ENCODE results near the gene HIVEP3. TPM values are rescaled to one million over a fixed set of nuclear protein-coding genes. Genes with fewer than 3 reads are reported as not detected.

Gene HIVEP3
- total RNA-seq, 5 donors from 2014 or later (not counting 1 experiment from before 2014, with no cell fraction given): 7.0 to 15.3 (median 8.8) TPM

DNA sequence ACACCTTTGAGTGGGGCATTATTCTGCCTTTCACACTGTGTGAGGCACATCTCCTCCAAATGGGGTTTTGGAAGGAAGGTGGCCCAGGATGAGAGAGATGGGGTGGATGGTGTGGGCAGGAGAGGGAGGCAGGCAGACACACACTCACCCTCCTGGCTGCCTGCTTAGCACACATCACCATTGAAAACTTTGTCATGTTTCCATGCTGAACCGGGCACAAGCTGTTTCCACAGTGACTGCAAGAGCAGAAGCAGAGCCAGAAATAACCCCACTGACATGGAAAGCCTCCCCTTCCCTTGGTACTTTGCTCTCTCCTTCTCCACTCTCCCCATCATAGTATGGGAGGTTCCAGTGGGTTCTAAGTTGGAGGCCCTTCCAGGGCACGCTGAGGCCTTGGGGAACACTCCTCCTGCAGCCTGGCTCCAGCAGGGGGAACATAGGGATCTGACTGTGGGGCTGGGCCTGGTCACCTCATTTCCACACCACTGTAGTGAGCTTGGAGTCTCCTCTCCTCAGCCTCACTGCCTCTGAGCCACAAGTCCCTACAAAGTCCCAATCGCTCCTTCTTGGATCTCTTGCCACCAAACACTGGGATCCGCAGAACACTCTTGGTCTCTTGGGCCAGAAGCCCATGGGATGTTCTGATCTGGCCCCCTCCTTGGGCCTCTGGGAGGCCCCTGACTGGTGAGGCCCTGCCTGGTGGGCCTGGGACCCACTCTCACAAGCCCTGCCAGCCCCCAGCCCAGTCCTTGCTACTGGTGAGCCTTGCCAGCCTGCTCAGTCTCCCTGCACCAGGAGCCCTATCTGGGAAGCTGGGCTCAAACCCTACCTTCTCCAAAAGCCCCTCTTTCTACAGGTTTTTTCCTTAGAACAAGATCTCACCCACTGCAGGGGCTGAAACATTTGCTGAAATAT lies 271.2 kb downstream of the HIVEP3 start:
- peaks cover 17 to 30% (median 24%) of the 10 kb centered on the region in 3 donors for H3K4me1 Mint-ChIP-seq
- ChIA-PET CTCF (no interaction called here), POLR2A (no interaction called here)
- H3K4me1 ChIP-seq (ENCODE audit: control insufficient read depth in 1 of 2, extremely low read depth in 1 of 2, insufficient read depth in 2 of 2, low read length in 2 of 2): peaks cover 5 to 15% of the 10 kb centered on the region in 2 experiments
- no peaks in the 10 kb centered on the region for H3K27me3 ChIP-seq (replicated peaks in 1 of 2; ENCODE audit: control insufficient read depth in 2 of 2, extremely low read depth in 1 of 2, insufficient read depth in 2 of 2, low read length in 1 of 2)
- no peak for DNase-seq
- ATAC-seq (replicated peaks in 1 of 4): no peak
- H3K27me3 Mint-ChIP-seq: no peaks in the 10 kb centered on the region
- H3K27ac ChIP-seq (ENCODE audit: low read length): no peak overlapping the region
- no peaks in the 10 kb centered on the region for H3K36me3 Mint-ChIP-seq
- H3K9me3 Mint-ChIP-seq: no peaks in the 10 kb centered on the region
- no peaks in the 10 kb centered on the region for H3K36me3 ChIP-seq (ENCODE audit: control insufficient read depth in 2 of 2, extremely low read depth in 1 of 2, insufficient read depth in 1 of 2, low read length in 1 of 2)
- H3K4me3 ChIP-seq (ENCODE audit: control insufficient read depth in 1 of 2, extremely low read depth in 1 of 2, low read length in 1 of 2): no peak overlapping the region
- no peaks in the 10 kb centered on the region for H3K9me3 ChIP-seq
- WGBS (ENCODE audit: insufficient coverage): 93% methylated on average over 3 of the region's 4 CpGs
- H3K4me3 Mint-ChIP-seq: no peak overlapping the region
- H3K27ac Mint-ChIP-seq: peak overlapping the region in 1 of 2 donors; percentile 68

DNA sequence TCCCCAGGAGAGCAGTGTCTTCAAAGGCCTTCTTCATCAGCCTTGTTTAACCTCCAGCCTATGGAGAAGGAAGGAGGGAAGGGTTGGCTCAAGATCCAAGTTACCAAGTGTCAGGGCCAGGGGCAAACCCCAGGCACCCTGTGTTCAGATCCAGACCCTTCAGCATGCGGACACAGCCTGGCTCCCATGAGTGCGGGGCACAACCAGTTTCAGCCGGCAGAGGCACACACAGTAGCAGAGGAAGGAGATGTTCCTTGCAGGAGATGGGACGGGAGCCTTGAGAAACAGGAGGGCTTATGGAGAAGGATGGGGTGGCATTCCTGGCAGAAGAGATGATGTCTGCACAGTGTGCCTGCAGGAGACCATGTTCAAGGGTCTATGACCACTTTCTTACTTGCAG lies 272.5 kb downstream of the HIVEP3 start:
- CTCF ChIA-PET: no interaction called here
- Histone ChIP-seq H3K9me3 (no peaks in the 10 kb centered on the region), H3K4me3 (ENCODE audit: control insufficient read depth in 1 of 2, extremely low read depth in 1 of 2, low read length in 1 of 2) (no peak overlapping the region), H3K27me3 (replicated peaks in 1 of 2; ENCODE audit: control insufficient read depth in 2 of 2, extremely low read depth in 1 of 2, insufficient read depth in 2 of 2, low read length in 1 of 2) (no peaks in the 10 kb centered on the region), H3K36me3 (ENCODE audit: control insufficient read depth in 2 of 2, extremely low read depth in 1 of 2, insufficient read depth in 1 of 2, low read length in 1 of 2) (no peaks in the 10 kb centered on the region), H3K27ac (ENCODE audit: low read length) (no peak overlapping the region), H3K4me1 (ENCODE audit: control insufficient read depth in 1 of 2, extremely low read depth in 1 of 2, insufficient read depth in 2 of 2, low read length in 2 of 2) (peaks cover 5 to 22% of the 10 kb centered on the region in 2 experiments)
- Mint-ChIP-seq H3K36me3 (no peaks in the 10 kb centered on the region), H3K27ac (no peak overlapping the region), H3K27me3 (no peaks in the 10 kb centered on the region), H3K4me3 (no peak overlapping the region), H3K9me3 (no peaks in the 10 kb centered on the region), H3K4me1 (peaks cover 17 to 26% (median 21%) of the 10 kb centered on the region in 3 donors)
- WGBS (ENCODE audit: insufficient coverage): 100% methylated on average over 4 of the region's 4 CpGs
- no peak for DNase-seq
- ATAC-seq (replicated peaks in 1 of 4): no peak
- POLR2A ChIA-PET: no interaction called here

DNA sequence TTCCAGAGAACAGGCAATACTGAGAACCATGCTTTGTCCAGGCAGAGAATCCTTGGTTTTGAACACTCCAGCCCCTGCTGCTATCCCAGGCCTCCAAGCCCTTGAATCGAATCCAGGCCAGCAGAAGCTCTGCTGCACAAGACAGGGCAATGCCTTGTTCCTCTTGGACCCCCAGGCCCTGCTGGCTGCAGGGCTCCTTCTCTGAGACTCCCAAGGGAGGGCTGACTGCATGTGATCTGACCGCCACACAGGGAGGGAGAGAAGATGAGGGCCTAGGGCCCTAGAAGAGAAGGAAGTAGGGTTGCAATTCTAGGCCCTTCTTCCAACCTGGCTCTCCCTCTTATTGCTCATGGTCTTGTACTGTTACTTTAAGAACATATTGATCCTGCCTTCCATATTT lies 273.7 kb downstream of the HIVEP3 start:
- H3K27ac Mint-ChIP-seq: peak overlapping the region in 1 of 2 donors; percentile 25
- CTCF ChIA-PET: no interaction called here

DNA sequence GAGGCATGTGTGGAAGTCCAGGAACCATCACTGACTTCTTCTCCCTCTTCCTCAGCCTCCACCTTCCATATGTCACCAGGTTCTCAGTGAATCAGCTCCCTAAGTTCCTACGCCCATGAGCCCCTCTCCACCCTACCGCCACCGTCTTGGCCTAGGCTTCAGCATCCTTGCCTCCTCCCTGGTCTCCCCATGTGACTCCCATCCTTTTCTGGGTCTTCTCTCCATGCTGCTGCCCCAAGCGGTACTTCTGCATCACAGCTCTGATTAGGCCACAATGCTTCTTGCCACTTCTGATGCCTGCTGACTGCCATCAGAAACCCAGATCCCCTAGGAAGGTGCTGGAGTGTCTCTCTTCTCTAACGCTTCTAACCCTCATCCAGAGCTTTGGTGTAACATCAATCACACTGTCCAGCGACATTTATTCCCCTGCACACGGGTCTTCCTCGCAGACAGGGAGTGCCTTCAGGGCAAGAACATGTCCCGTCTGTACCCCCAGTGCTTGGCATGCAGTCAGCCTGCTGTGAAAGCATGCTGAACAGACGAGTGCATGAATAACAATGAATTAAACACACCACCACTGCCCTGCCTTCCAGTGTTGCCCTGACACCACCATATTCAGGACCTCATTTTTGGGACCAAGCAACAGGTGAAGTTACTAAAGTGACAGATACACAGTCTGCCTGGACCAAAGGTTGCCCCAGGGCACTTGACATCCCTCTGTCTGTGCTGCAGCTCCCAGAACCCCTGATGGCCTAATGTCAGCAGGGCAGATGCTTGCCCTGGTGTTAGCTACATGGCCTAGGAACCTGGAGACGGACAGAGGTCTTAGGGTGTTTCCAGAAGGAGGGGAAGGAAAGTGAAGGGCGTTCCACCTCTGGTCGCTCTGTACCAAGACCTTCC lies 275.6 kb downstream of the HIVEP3 start:
- ATAC-seq (replicated peaks in 1 of 4): no peak
- Histone ChIP-seq H3K4me3 (ENCODE audit: control insufficient read depth in 1 of 2, extremely low read depth in 1 of 2, low read length in 1 of 2) (no peak overlapping the region), H3K27me3 (replicated peaks in 1 of 2; ENCODE audit: control insufficient read depth in 2 of 2, extremely low read depth in 1 of 2, insufficient read depth in 2 of 2, low read length in 1 of 2) (no peaks in the 10 kb centered on the region), H3K36me3 (ENCODE audit: control insufficient read depth in 2 of 2, extremely low read depth in 1 of 2, insufficient read depth in 1 of 2, low read length in 1 of 2) (no peaks in the 10 kb centered on the region), H3K27ac (ENCODE audit: low read length) (no peak overlapping the region), H3K4me1 (ENCODE audit: control insufficient read depth in 1 of 2, extremely low read depth in 1 of 2, insufficient read depth in 2 of 2, low read length in 2 of 2) (peaks cover 2 to 34% of the 10 kb centered on the region in 2 experiments), H3K9me3 (no peaks in the 10 kb centered on the region)
- Mint-ChIP-seq H3K27ac (no peak overlapping the region), H3K4me1 (peaks cover 22 to 31% (median 24%) of the 10 kb centered on the region in 3 donors), H3K9me3 (no peaks in the 10 kb centered on the region), H3K36me3 (no peaks in the 10 kb centered on the region), H3K4me3 (no peak overlapping the region), H3K27me3 (no peaks in the 10 kb centered on the region)
- ChIA-PET CTCF (no interaction called here), POLR2A (no interaction called here)
- WGBS (ENCODE audit: insufficient coverage): 93% methylated on average over 8 of the region's 13 CpGs
- no peak for DNase-seq

More for the DNA sequence above, 273.7 kb downstream of the HIVEP3 start:
- DNase-seq: no peak
- POLR2A ChIA-PET: no interaction called here
- ATAC-seq (replicated peaks in 1 of 4): no peak
- Histone ChIP-seq H3K4me1 (ENCODE audit: control insufficient read depth in 1 of 2, extremely low read depth in 1 of 2, insufficient read depth in 2 of 2, low read length in 2 of 2) (peaks cover 0 to 24% of the 10 kb centered on the region in 2 experiments), H3K4me3 (ENCODE audit: control insufficient read depth in 1 of 2, extremely low read depth in 1 of 2, low read length in 1 of 2) (no peak overlapping the region), H3K27ac (ENCODE audit: low read length) (no peak overlapping the region), H3K9me3 (no peaks in the 10 kb centered on the region), H3K27me3 (replicated peaks in 1 of 2; ENCODE audit: control insufficient read depth in 2 of 2, extremely low read depth in 1 of 2, insufficient read depth in 2 of 2, low read length in 1 of 2) (no peaks in the 10 kb centered on the region), H3K36me3 (ENCODE audit: control insufficient read depth in 2 of 2, extremely low read depth in 1 of 2, insufficient read depth in 1 of 2, low read length in 1 of 2) (no peaks in the 10 kb centered on the region)
- no peaks in the 10 kb centered on the region for H3K27me3 Mint-ChIP-seq
- H3K4me1 Mint-ChIP-seq: peaks cover 12 to 20% (median 13%) of the 10 kb centered on the region in 3 donors
- no peak overlapping the region for H3K4me3 Mint-ChIP-seq
- H3K36me3 Mint-ChIP-seq: no peaks in the 10 kb centered on the region
- no peaks in the 10 kb centered on the region for H3K9me3 Mint-ChIP-seq
- no CpG with 5 or more reads among the region's 2 CpGs for WGBS (ENCODE audit: insufficient coverage)

DNA sequence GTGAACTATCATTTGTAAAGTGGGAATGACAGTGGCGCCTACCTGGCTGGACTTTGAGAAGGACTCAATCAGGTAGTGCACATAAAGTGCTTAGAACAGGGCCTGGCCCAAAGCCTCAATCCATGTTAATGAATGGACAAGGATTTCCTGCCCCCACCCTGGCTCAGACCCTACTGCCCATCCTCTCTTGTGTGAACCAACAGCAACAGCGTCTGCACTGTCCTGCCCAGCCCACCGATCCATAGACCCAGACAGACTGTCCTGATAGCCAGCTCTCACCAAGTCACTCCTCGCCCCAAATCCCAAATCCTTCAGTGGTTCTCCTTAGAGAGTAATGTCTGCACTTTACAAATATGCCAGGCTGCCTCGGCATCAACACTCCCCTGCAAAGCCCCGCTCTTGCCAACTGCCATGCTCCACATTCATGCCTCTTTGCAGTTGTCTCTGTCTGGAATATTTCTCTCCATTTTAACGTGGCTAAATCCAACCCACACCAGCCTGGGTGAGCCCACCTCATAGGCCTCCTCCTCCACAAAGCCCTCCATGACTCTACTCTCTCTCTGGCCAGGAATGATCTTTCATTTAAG lies 276.7 kb downstream of the HIVEP3 start:
- Mint-ChIP-seq H3K27ac (no peak overlapping the region), H3K4me3 (no peak overlapping the region), H3K36me3 (no peaks in the 10 kb centered on the region), H3K9me3 (no peaks in the 10 kb centered on the region), H3K4me1 (peaks cover 31 to 34% (median 33%) of the 10 kb centered on the region in 3 donors), H3K27me3 (no peaks in the 10 kb centered on the region)
- DNase-seq: no peak
- ATAC-seq (replicated peaks in 1 of 4): no peak
- POLR2A ChIA-PET: interaction anchor here in 1 of 2 donors (0.6 kb wide), 1 partner anchor 31 kb away, joined by 4 read pairs; no protein-coding TSS in a partner anchor
- CTCF ChIA-PET: no interaction called here
- Histone ChIP-seq H3K9me3 (no peaks in the 10 kb centered on the region), H3K4me1 (ENCODE audit: control insufficient read depth in 1 of 2, extremely low read depth in 1 of 2, insufficient read depth in 2 of 2, low read length in 2 of 2) (peaks cover 2 to 40% of the 10 kb centered on the region in 2 experiments), H3K4me3 (ENCODE audit: control insufficient read depth in 1 of 2, extremely low read depth in 1 of 2, low read length in 1 of 2) (no peak overlapping the region), H3K36me3 (ENCODE audit: control insufficient read depth in 2 of 2, extremely low read depth in 1 of 2, insufficient read depth in 1 of 2, low read length in 1 of 2) (no peaks in the 10 kb centered on the region), H3K27me3 (replicated peaks in 1 of 2; ENCODE audit: control insufficient read depth in 2 of 2, extremely low read depth in 1 of 2, insufficient read depth in 2 of 2, low read length in 1 of 2) (no peaks in the 10 kb centered on the region), H3K27ac (ENCODE audit: low read length) (no peak overlapping the region)
- WGBS (ENCODE audit: insufficient coverage): 91% methylated on average over 7 of the region's 7 CpGs

DNA sequence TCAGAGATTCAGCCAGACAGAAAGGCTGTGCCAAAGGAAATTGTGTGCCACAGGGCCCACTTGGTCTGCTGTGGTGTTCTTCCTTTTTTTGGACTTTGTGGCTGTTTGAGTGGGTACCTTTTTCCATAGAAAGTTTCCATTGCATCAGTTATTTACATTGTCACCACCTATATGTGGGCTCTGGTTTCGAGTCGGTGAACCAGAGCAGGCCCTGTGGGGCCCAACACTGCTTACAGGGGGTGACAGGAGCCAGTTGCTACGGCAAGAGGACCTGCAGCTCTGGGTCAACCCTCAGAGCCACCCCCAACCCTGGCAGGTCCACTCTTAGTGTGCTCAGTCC lies 277.3 kb downstream of the HIVEP3 start:
- ChIA-PET POLR2A (no interaction called here), CTCF (no interaction called here)
- peaks cover 32 to 37% (median 35%) of the 10 kb centered on the region in 3 donors for H3K4me1 Mint-ChIP-seq
- H3K27me3 Mint-ChIP-seq: no peaks in the 10 kb centered on the region
- H3K4me1 ChIP-seq (ENCODE audit: control insufficient read depth in 1 of 2, extremely low read depth in 1 of 2, insufficient read depth in 2 of 2, low read length in 2 of 2): peaks cover 2 to 40% of the 10 kb centered on the region in 2 experiments
- H3K27ac ChIP-seq (ENCODE audit: low read length): no peak overlapping the region
- no peaks in the 10 kb centered on the region for H3K36me3 ChIP-seq (ENCODE audit: control insufficient read depth in 2 of 2, extremely low read depth in 1 of 2, insufficient read depth in 1 of 2, low read length in 1 of 2)
- H3K27ac Mint-ChIP-seq: no peak overlapping the region
- 50% methylated on average over 2 of the region's 3 CpGs for WGBS (ENCODE audit: insufficient coverage)
- no peaks in the 10 kb centered on the region for H3K9me3 Mint-ChIP-seq
- no peak for DNase-seq
- H3K4me3 Mint-ChIP-seq: no peak overlapping the region
- no peaks in the 10 kb centered on the region for H3K27me3 ChIP-seq (replicated peaks in 1 of 2; ENCODE audit: control insufficient read depth in 2 of 2, extremely low read depth in 1 of 2, insufficient read depth in 2 of 2, low read length in 1 of 2)
- no peak for ATAC-seq (replicated peaks in 1 of 4)
- H3K9me3 ChIP-seq: no peaks in the 10 kb centered on the region
- H3K36me3 Mint-ChIP-seq: no peaks in the 10 kb centered on the region
- no peak overlapping the region for H3K4me3 ChIP-seq (ENCODE audit: control insufficient read depth in 1 of 2, extremely low read depth in 1 of 2, low read length in 1 of 2)

All from T-cell (primary cell).